22Rv1 (cell line): Measurements from ENCODE around the gene FHOD1.
A peak's percentile ranks its signal among the peaks of the same experiment; 100 is the strongest.

Experiments used
- H3K27ac ChIP-seq: fragments of 450-650 bp; 2 replicates; pipeline ENCODE4 v1.5.1; 2017
- CTCF ChIP-seq: fragments of 450-650 bp; IDR thresholded peaks from 2 replicates; pipeline ENCODE4 v1.5.1; 2017; ENCODE audit warnings: mild to moderate bottlenecking
- ZFX ChIP-seq: fragments of 450-650 bp; IDR thresholded peaks from 2 replicates; pipeline ENCODE4 v1.6.1; 2017; ENCODE audit warnings: antibody characterized with exemption, borderline replicate concordance

FHOD1 gene

DNA sequence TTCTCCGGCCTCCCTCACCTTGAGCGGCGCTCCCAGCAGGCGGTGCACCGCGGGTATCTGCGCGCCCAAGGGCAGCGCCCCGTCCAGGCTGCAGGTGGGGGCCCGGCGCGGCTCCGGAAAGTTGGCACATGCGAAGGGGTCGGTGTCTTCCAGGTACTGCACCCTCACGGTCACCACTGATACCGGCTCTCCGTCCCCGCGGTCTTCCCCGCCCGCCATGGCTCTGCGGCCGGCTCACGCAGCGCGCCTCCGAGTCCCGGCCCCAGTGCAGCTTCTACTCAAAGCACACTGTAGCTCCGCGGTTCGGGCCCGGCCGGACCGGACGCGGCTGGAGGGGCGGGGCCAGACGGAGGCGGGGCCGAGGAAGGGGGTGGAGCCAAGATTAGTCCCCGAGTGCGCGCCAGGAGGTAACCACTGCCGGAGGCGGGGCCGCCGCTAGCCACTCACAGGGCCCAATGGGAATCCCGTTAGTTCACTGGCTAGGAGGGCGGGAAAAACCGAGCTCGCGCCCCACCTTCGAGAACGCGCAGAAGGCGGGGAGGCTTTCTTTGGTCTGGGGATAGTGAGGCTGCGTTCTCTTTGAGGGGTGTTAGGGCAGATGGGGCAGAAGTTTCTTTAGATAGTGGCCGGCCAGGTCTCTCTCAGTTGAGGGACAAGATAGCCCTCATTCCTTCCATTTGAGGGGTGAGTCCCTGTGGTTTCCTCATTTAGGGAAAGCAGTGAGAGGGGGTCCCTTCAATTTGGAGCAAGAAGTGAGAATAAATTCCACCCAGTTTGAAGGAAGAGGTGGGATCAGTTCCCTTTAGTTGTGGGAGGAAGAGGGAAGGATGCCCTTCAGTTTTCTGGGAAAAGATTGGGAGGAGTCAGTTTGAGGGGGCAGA is at the start of gene FHOD1:
Gene FHOD1, minus strand, starts transcription at position 290 of the 881 bp plus-strand sequence. Its CDS starts 71 bp downstream, at position 219.
- H3K27ac ChIP-seq, result peak within 1 kb of the TSS; percentile 87
- TF ChIP-seq CTCF (no peak), ZFX (no peak)

- TF ChIP-seq CTCF (no peak), ZFX (no peak)
- H3K27ac ChIP-seq, result no peak overlapping the region
These were observed 49.1 kb upstream of the FHOD1 start for GRCh38 chr16:67296420-67296819.

- no peak overlapping the region for H3K27ac ChIP-seq
- TF ChIP-seq ZFX, result no peak
- no peak for TF ChIP-seq CTCF
These were observed 47.7 kb upstream of the FHOD1 start for GRCh38 chr16:67294938-67295361.

- no peak overlapping the region for H3K27ac ChIP-seq
- TF ChIP-seq ZFX (no peak), CTCF (no peak)
These were observed 47.0 kb upstream of the FHOD1 start for GRCh38 chr16:67294171-67294757.

DNA sequence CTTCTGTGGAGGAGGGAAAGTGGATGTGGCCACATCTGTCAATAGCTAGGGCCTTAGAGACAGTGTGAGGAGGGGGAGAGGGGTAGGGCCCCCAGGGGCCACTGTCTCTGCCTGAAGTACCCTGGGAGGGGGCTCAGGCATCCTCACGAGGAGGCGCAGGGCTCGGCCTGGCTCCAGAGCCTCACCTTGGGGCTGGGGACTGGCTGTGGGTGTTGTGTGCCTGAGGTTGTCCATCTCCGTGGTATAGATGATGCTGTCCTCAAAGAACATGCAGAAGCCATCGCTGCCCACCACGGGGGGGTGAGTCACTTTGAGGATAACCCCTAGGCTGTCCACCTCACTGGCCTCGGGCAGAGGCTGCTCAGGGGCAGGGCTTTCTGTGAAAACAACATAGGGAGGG is 44.2 kb upstream of the FHOD1 start:
- TF ChIP-seq ZFX, result no peak
- no peak for TF ChIP-seq CTCF
- no peak overlapping the region for H3K27ac ChIP-seq

DNA sequence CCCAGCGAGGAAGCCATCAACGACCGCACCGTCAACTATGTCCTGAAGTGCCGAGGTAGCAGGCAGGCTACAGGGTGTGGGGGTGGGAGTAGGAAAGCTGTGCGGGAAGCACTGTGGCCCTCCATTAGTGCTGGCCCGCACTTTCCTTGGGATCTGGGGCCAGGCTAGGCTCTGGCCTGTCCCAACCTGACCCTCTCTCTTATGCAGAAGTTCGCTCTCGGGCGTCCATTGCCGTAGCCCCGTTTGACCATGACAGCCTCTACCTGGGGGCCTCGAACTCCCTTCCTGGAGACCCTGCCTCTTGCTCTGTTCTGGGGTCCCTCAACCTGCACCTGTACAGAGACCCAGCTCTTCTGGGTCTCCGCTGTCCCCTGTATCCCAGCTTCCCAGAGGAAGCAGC is 40.7 kb upstream of the FHOD1 start:
- no peak for TF ChIP-seq CTCF
- TF ChIP-seq ZFX, result no peak

More for the DNA sequence above, 40.7 kb upstream of the FHOD1 start:
- H3K27ac ChIP-seq, result no peak overlapping the region
